ENCODE results near the gene ZNF25. TPM values are rescaled to one million over a fixed set of nuclear protein-coding genes. Genes with fewer than 3 reads are reported as not detected.

Gene ZNF25
- polyA plus RNA-seq, 2 of the 4 experiments (the other 2 are of a cell fraction), result 2.7 to 7.3 TPM

Small RNA genes within 50 kb of the gene (small RNA-seq; reads per million reads assigned to genes)
- gene RF00019, result 0 reads per million in 6 experiments

Other genes starting within 250 kb of the ZNF25 start
- gene ZNF248, start 119.0 kb downstream of the ZNF25 start, polyA plus RNA-seq (2011; rRNA removed), result 13.2 and 13.6 TPM in 2 replicates
- gene ZNF248, start 119.0 kb downstream of the ZNF25 start, polyA plus RNA-seq (2017; fragmentation: RNase III; extraction: RNeasy Plus Mini Kit Qiagen cat#74134 plus additional on column Dnase treatment), result 6.2 to 7.1 TPM (median 6.9 TPM) in 3 replicates
- gene ZNF33A, start 34.0 kb upstream of the ZNF25 start, polyA plus RNA-seq (2011; rRNA removed), result 16.5 and 18.7 TPM in 2 replicates
- gene ZNF33A, start 34.0 kb upstream of the ZNF25 start, polyA plus RNA-seq (2017; fragmentation: RNase III; extraction: RNeasy Plus Mini Kit Qiagen cat#74134 plus additional on column Dnase treatment), result 11.6 to 15.6 TPM (median 13.5 TPM) in 3 replicates
- gene ZNF37A, start 117.7 kb upstream of the ZNF25 start, polyA plus RNA-seq (2011; rRNA removed), result 12.0 and 14.1 TPM in 2 replicates
- 7.3 to 7.8 TPM (median 7.3 TPM) in 3 replicates for gene ZNF37A, start 117.7 kb upstream of the ZNF25 start, polyA plus RNA-seq (2017; fragmentation: RNase III; extraction: RNeasy Plus Mini Kit Qiagen cat#74134 plus additional on column Dnase treatment)

All from A549 (cell line).